ENCODE measurements around the gene TENM3. TPM values are rescaled to one million over a fixed set of nuclear protein-coding genes. Genes with fewer than 3 reads are reported as not detected.

TENM3 gene
- total RNA-seq, 2 donors from 2014 or later, result 39.5 to 51.9 TPM

GRCh38 chr4:182775075-182775474, 531.9 kb downstream of the TENM3 start:
- Histone ChIP-seq H3K36me3 (ENCODE audit: control insufficient read depth, insufficient read depth, low read length) (peaks cover 14% of the 10 kb centered on the region), H3K9me3 (ENCODE audit: control insufficient read depth, low read length) (no peaks in the 10 kb centered on the region), H3K9ac (ENCODE audit: extremely low read depth, low read length, poor library complexity, severe bottlenecking) (no peak overlapping the region), H3K27me3 (ENCODE audit: control insufficient read depth, insufficient read depth, low read length, poor library complexity, severe bottlenecking) (peaks cover 7% of the 10 kb centered on the region), H3K27ac (ENCODE audit: low read depth, low read length) (no peak overlapping the region), H3K4me3 (ENCODE audit: low read length) (no peak overlapping the region), H3K4me1 (ENCODE audit: control insufficient read depth, insufficient read depth, low read length) (peaks cover 12% of the 10 kb centered on the region)
- Mint-ChIP-seq H3K4me3 (no peak overlapping the region), H3K27ac (no peak overlapping the region), H3K27me3 (ENCODE audit: insufficient read depth) (no peaks in the 10 kb centered on the region), H3K4me1 (peaks cover 10% of the 10 kb centered on the region), H3K9me3 (peaks cover 5% of the 10 kb centered on the region), H3K36me3 (ENCODE audit: low read depth) (peaks cover 19% of the 10 kb centered on the region)
- TF ChIP-seq CTCF (conservative IDR thresholded peaks at IDR 0.05), result no peak
- 96 to 100% methylated on average over 5 to 8 of the region's 8 CpGs for WGBS, 2 experiments (ENCODE audit: insufficient coverage in 1 of 2, insufficient read length in 1 of 2)
- no peak for DNase-seq

- H3K36me3 ChIP-seq (ENCODE audit: control insufficient read depth, insufficient read depth, low read length), result peaks cover 14% of the 10 kb centered on the region
- Mint-ChIP-seq H3K4me3 (no peak overlapping the region), H3K4me1 (peaks cover 10% of the 10 kb centered on the region), H3K9me3 (peaks cover 7% of the 10 kb centered on the region), H3K27ac (no peak overlapping the region), H3K27me3 (ENCODE audit: insufficient read depth) (no peaks in the 10 kb centered on the region), H3K36me3 (ENCODE audit: low read depth) (peaks cover 19% of the 10 kb centered on the region)
- no peaks in the 10 kb centered on the region for H3K9me3 ChIP-seq (ENCODE audit: control insufficient read depth, low read length)
- no peak overlapping the region for H3K9ac ChIP-seq (ENCODE audit: extremely low read depth, low read length, poor library complexity, severe bottlenecking)
- H3K27me3 ChIP-seq (ENCODE audit: control insufficient read depth, insufficient read depth, low read length, poor library complexity, severe bottlenecking), result peaks cover 7% of the 10 kb centered on the region
- no peak overlapping the region for H3K4me3 ChIP-seq (ENCODE audit: low read length)
- peaks cover 4% of the 10 kb centered on the region for H3K4me1 ChIP-seq (ENCODE audit: control insufficient read depth, insufficient read depth, low read length)
- no peak for DNase-seq
- WGBS, 2 experiments (ENCODE audit: insufficient coverage in 1 of 2, insufficient read length in 1 of 2), result 43 to 60% methylated on average over 3 of the region's 5 CpGs
- no peak for TF ChIP-seq CTCF (conservative IDR thresholded peaks at IDR 0.05)
- peak overlapping the region; percentile 80 for H3K27ac ChIP-seq (ENCODE audit: low read depth, low read length)
These were observed 533.3 kb downstream of the TENM3 start for GRCh38 chr4:182776376-182777105.

GRCh38 chr4:182778222-182778982, 535.2 kb downstream of the TENM3 start:
- Mint-ChIP-seq H3K27ac (no peak overlapping the region), H3K4me3 (no peak overlapping the region), H3K9me3 (peaks cover 7% of the 10 kb centered on the region), H3K27me3 (ENCODE audit: insufficient read depth) (no peaks in the 10 kb centered on the region), H3K36me3 (ENCODE audit: low read depth) (peaks cover 19% of the 10 kb centered on the region), H3K4me1 (peaks cover 10% of the 10 kb centered on the region)
- Histone ChIP-seq H3K36me3 (ENCODE audit: control insufficient read depth, insufficient read depth, low read length) (peaks cover 10% of the 10 kb centered on the region), H3K27me3 (ENCODE audit: control insufficient read depth, insufficient read depth, low read length, poor library complexity, severe bottlenecking) (peaks cover 7% of the 10 kb centered on the region), H3K4me3 (ENCODE audit: low read length) (no peak overlapping the region), H3K9me3 (ENCODE audit: control insufficient read depth, low read length) (no peaks in the 10 kb centered on the region), H3K4me1 (ENCODE audit: control insufficient read depth, insufficient read depth, low read length) (no peaks in the 10 kb centered on the region), H3K9ac (ENCODE audit: extremely low read depth, low read length, poor library complexity, severe bottlenecking) (no peak overlapping the region), H3K27ac (ENCODE audit: low read depth, low read length) (no peak overlapping the region)
- no peak for TF ChIP-seq CTCF (conservative IDR thresholded peaks at IDR 0.05)
- 94 to 96% methylated on average over 8 to 10 of the region's 10 CpGs for WGBS, 2 experiments (ENCODE audit: insufficient coverage in 1 of 2, insufficient read length in 1 of 2)
- DNase-seq, result no peak

All from endodermal cell (in vitro differentiated cells).